ENCODE data around the gene RAPGEF3.

GRCh38 chr12:47754126-47754525 is 4.6 kb downstream of the RAPGEF3 start:
- no peak for TF ChIP-seq CTCF (IDR thresholded peaks at IDR 0.05)
- TF ChIP-seq POLR2A (IDR thresholded peaks at IDR 0.05): no peak
